Middle frontal gyrus (tissue), 1 donor: Measurements from ENCODE around the gene RUFY3.
"Not testable (repeated sequence)": the region's sequence is repeated elsewhere in the genome, so short reads cannot be mapped to it uniquely, and the experiment has no call there.

ENCODE experiments used
- DNase-seq: peaks from one replicate; pipeline ENCODE4 v3.0.0-alpha.2; 2015; ENCODE audit warnings: low spot score; ENCODE audit errors: extremely low spot score

The RUFY3 gene

DNA sequence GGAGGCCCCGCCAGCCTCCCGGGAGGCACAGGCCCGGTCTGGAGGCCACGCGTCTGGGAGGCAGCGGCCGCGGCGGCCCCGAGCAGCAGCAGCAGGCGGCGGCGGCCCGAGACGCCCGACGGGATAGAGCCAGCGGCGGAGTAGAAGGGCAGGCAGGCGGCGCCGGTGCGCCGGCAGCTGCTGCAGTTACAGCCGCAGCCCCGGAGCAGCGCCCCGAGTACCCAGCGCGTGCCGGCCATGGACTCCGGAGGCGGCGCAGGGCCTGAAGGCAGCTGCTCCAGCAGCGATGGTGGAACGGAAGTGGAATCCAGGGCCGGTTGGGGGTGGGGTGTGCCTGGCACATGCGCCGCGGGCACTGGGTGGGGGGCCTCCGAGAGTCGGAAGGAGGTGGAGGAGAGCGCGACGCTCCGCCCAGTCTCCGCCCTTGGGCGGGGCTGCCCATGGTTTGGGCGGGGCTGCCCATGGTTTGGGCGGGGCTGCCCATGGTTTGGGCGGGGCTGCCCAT is 117.9 kb downstream of the RUFY3 start, which contains the start of gene GRSF1:
Gene GRSF1, minus strand, starts transcription at position 302 of the 505 bp plus-strand sequence. Its CDS starts 63 bp downstream, at position 239.
- peak; percentile 77 for DNase-seq

DNA sequence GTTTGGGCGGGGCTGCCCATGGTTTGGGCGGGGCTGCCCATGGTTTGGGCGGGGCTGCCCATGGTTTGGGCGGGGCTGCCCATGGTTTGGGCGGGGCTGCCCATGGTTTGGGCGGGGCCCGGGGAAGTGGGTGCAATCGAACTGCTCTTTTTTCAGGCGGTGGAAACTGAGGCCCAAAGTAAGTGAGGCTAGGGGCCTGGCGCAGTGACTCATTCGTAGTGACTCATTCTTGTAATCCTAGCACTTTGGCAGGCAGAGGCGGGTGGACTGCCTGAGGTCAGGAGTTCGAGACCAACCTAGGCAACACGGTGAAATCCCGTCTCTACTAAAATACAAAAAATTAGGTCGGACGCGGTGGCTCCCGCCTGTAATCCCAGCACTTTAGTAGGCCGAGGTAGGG is 118.4 kb downstream of the RUFY3 start:
- DNase-seq, result not testable (repeated sequence)

DNA sequence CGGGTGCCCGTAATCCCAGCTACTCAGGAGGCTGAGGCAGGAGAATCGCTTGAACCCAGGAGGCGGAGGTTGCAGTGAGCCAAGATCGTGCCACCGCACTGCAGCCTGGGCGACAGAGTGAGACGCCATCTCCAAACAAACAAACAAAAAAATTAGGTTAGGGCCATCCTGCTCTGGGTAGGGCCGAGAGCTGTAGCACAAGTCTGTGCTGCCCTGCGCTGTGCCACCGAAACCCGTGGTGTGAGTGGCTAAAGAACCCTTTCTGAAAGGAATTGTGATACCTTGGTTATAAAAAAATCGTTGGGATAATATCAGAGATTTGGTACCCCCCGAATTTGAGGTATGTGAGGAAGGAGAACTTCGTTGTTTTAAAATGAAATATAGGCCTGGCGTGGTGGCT is 118.9 kb downstream of the RUFY3 start:
- not testable (repeated sequence) for DNase-seq

DNA sequence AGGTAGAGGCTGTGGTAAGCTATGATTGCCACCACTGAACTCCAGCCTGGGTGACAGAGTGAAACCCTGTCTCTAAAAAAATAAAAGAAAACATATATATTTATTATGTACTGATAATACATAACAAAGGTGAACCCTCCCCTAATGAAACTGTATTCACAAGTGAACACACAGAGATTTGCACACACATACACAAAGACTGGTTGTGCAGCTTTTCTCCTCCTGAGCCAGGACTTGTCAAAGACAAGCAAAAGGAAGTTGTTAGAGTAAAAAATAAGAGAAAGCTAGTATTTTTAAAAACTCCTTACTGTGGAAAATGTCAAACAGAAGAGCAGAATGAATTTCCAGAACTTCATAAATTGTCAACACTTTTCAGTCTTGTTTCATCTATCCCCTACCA is 119.4 kb downstream of the RUFY3 start:
- no peak for DNase-seq

DNA sequence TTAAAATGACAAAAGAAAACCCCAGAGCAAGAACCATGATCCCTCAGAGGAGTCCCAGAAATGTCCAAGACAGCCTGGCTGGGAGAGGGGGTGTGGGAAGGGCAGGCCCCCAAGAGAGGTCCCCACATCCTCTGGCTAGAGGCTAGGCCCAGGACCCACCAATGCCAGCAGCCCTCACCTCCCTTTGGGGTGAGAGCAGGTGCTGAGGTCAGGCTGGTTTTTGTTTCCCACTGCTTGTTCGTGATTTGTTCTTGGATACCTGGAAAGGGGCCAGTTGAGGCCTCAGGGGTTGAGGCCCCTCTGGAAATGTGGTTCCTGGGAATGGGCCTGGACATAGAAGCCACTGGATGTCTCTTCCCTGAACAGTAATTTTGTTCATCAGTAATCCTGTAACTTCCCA is 120.2 kb downstream of the RUFY3 start:
- DNase-seq, result no peak

DNA sequence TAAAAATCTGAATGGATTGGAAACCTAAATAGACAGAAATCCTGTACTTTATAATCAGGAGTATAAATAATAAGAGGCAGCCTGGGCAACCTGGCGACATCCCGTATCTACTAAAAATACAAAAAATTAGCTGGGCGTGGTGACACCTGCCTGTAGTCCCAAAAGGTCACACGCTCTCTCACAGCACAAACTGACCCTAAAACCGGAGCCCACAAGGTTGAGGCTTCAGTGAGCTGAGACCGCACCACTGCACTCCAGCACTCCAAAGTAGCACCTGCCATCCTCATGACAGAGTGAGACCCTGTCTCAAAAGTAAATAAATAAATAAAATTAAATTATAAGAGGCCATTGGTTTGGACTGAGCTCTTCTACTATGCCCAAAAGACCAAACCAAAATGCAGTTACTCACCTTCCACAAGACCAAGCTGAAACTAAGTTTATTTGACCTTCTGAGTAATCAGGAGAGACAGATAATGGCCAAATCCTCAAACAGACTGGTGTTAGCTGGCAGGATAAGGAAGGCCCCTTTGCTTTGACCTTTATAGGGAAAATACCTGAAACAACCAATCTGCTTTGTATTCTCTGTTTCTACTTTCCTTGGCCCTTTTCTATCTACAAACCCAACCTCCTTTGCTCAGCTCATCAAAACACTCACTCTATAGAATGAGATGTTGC is 121.1 kb downstream of the RUFY3 start:
- no peak for DNase-seq

DNA sequence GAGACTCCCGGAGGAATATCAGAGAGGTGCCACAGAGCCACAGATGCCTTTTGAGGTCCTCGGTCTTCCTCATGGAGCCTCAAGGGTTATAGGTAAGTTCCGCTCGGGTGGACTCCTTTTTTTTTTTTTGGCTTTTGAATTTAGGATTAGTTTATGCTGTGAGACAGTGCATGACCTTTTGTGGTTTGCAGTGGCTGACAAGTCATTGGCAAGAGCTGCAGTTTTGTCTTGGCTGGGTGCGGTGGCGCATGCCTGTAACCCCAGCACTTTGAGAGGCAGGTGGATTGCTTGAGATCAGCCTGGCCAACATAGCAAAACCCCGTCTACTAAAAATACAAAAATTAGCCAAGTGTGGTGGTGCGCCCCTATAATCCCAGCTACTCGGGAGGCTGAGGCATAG is 122.4 kb downstream of the RUFY3 start:
- DNase-seq, result no peak

DNA sequence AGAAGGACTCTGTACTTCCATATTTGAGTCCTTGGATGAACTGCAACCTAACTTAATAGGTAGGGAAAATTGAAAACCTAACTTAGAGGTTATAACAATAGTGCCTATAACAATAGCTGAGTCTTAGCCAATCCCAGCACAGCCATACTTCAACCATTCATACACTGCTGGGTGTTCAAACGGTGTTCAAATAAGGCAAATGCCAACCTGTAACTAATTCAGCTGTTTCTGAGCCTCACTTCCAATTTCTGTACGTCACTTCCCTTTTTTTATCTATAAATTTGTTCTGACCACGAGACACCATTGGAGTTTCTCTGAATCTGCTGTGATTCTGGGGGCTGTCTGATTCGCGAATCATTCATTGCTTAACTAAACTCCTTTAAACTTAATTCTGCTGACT is 127.5 kb downstream of the RUFY3 start:
- DNase-seq, result no peak

DNA sequence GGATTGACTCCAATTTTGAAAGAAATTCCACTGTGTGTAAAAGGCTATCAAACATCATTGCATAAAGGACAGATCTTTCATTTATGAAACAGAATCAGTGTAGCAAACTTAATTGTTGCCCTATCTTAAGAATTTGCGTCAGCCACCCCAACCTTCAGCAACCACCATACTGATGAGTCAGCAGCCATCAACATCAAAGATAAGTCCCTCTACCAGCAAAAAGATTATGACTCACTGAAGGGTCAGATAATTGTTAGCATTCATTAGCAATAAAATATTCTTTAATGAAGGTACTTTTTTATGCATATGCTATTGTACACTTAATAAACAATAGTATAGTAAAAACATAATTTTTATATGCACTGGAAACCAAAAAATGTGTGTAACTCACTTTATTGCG is 133.7 kb downstream of the RUFY3 start:
- DNase-seq, result no peak
